Panc1 (cell line): ENCODE measurements around the gene TBCK.

ENCODE experiments used
- CTCF ChIP-seq: fragments of 450-650 bp; IDR thresholded peaks from 2 replicates; pipeline ENCODE4 v1.5.1; 2017; ENCODE audit warnings: mild to moderate bottlenecking
- REST ChIP-seq, 2 experiments: IDR thresholded peaks; 2 replicates each; pipeline ENCODE4 v1.6.1; 2011 to 2012; ENCODE audit warnings: low read depth in 2 of 2, control low read depth in 1 of 2, low read length in 1 of 2, mild to moderate bottlenecking in 1 of 2, moderate library complexity in 1 of 2; ENCODE audit not compliant: insufficient read depth in 1 of 2

- TF ChIP-seq CTCF, result no peak
- no peak for TF ChIP-seq REST (IDR thresholded peaks at IDR 0.05; ENCODE audit: insufficient read depth in 1 of 2, low read depth in 2 of 2, low read length in 1 of 2)
These were observed 28.6 kb upstream of the TBCK start for GRCh38 chr4:106344647-106344970.
